UCSD-AML1 (cell line): Measurements from ENCODE around the gene LDLRAP1.

Experiments used
- DNase-seq: peaks from one replicate; lab custom pipeline; 2025; ENCODE audit not compliant: unreplicated experiment; lab: John Stamatoyannopoulos, UW

The LDLRAP1 gene

GRCh38 chr1:25560788-25561187, 17.4 kb downstream of the LDLRAP1 start:
- DNase-seq, result no peak

GRCh38 chr1:25561421-25562100, 18.2 kb downstream of the LDLRAP1 start:
- DNase-seq, result peak; percentile 36

GRCh38 chr1:25562101-25562927, 18.9 kb downstream of the LDLRAP1 start:
- peak; percentile 33 for DNase-seq

- no peak for DNase-seq
Observed at GRCh38 chr1:25562928-25563283, 19.5 kb downstream of the LDLRAP1 start.

GRCh38 chr1:25563330-25564215, 20.2 kb downstream of the LDLRAP1 start:
- DNase-seq, result no peak

GRCh38 chr1:25564777-25565574, 21.6 kb downstream of the LDLRAP1 start:
- no peak for DNase-seq

- DNase-seq, result no peak
Observed at GRCh38 chr1:25565626-25566025, 22.2 kb downstream of the LDLRAP1 start.

GRCh38 chr1:25566176-25566729, 22.8 kb downstream of the LDLRAP1 start:
- no peak for DNase-seq

- no peak for DNase-seq
Observed at GRCh38 chr1:25566730-25567341, 23.4 kb downstream of the LDLRAP1 start.

- DNase-seq, result no peak
Observed at GRCh38 chr1:25567710-25568089, 24.3 kb downstream of the LDLRAP1 start.

- no peak for DNase-seq
Observed at GRCh38 chr1:25568090-25568833, 24.9 kb downstream of the LDLRAP1 start.

GRCh38 chr1:25568834-25569596, 25.6 kb downstream of the LDLRAP1 start:
- DNase-seq, result no peak

GRCh38 chr1:25569597-25570396, 26.4 kb downstream of the LDLRAP1 start:
- DNase-seq, result no peak

- no peak for DNase-seq
Observed at GRCh38 chr1:25570798-25571521, 27.6 kb downstream of the LDLRAP1 start.

- no peak for DNase-seq
Observed at GRCh38 chr1:25571522-25571970, 28.1 kb downstream of the LDLRAP1 start.

- no peak for DNase-seq
Observed at GRCh38 chr1:25572107-25572506, 28.7 kb downstream of the LDLRAP1 start.
